ENCODE data around the gene CEACAM8.

DNA sequence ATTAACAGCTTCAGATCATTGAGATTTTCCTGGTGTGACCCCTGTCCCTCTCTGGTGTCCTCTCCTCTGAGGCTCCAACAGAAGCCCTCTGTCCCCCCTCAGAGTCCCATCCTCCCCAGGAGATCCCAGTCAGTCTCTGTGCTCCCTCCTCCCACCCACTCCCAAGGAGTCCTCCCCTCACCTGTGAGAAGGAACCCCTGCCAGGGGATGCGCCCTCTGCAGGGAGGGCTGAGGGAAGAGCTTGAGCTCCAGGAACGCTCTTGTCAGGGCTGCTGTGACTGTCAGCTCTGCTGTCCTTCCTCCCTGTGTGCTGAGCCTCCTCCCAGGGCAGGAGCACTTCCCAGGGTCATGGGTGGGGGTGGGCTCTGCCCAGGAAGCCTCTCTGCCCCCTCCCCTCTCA lies 33.2 kb downstream of the CEACAM8 start:
- TF ChIP-seq, protein P1, sequence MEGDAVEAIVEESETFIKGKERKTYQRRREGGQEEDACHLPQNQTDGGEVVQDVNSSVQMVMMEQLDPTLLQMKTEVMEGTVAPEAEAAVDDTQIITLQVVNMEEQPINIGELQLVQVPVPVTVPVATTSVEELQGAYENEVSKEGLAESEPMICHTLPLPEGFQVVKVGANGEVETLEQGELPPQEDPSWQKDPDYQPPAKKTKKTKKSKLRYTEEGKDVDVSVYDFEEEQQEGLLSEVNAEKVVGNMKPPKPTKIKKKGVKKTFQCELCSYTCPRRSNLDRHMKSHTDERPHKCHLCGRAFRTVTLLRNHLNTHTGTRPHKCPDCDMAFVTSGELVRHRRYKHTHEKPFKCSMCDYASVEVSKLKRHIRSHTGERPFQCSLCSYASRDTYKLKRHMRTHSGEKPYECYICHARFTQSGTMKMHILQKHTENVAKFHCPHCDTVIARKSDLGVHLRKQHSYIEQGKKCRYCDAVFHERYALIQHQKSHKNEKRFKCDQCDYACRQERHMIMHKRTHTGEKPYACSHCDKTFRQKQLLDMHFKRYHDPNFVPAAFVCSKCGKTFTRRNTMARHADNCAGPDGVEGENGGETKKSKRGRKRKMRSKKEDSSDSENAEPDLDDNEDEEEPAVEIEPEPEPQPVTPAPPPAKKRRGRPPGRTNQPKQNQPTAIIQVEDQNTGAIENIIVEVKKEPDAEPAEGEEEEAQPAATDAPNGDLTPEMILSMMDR (IDR thresholded peaks at IDR 0.05; ENCODE audit: extremely low read depth in 1 of 2, insufficient read depth in 1 of 2, low read depth in 1 of 2, low read length in 2 of 2): no peak
- TF ChIP-seq POLR2A (IDR thresholded peaks at IDR 0.05; ENCODE audit: low read depth, low read length) (no peak), POLR2AphosphoS5 (IDR thresholded peaks at IDR 0.05; ENCODE audit: insufficient read depth, low read depth, low read length) (no peak), EZH2 (IDR thresholded peaks at IDR 0.05; ENCODE audit: borderline replicate concordance, low read depth, low read length, severe bottlenecking) (no peak), JUN (IDR thresholded peaks at IDR 0.05; ENCODE audit: borderline replicate concordance, insufficient read depth, insufficient read length, low read depth) (no peak), FOS (IDR thresholded peaks at IDR 0.05; ENCODE audit: borderline replicate concordance, insufficient read depth, low read length) (no peak), MYC (IDR thresholded peaks at IDR 0.05; ENCODE audit: low read depth, low read length) (no peak)
- TF ChIP-seq, protein P2, sequence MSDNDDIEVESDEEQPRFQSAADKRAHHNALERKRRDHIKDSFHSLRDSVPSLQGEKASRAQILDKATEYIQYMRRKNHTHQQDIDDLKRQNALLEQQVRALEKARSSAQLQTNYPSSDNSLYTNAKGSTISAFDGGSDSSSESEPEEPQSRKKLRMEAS (IDR thresholded peaks at IDR 0.05; ENCODE audit: insufficient read depth, insufficient read length): no peak

Measured in endothelial cell of umbilical vein (primary cell).